Measurements from ENCODE around the gene FSTL4.

Gene FSTL4

DNA sequence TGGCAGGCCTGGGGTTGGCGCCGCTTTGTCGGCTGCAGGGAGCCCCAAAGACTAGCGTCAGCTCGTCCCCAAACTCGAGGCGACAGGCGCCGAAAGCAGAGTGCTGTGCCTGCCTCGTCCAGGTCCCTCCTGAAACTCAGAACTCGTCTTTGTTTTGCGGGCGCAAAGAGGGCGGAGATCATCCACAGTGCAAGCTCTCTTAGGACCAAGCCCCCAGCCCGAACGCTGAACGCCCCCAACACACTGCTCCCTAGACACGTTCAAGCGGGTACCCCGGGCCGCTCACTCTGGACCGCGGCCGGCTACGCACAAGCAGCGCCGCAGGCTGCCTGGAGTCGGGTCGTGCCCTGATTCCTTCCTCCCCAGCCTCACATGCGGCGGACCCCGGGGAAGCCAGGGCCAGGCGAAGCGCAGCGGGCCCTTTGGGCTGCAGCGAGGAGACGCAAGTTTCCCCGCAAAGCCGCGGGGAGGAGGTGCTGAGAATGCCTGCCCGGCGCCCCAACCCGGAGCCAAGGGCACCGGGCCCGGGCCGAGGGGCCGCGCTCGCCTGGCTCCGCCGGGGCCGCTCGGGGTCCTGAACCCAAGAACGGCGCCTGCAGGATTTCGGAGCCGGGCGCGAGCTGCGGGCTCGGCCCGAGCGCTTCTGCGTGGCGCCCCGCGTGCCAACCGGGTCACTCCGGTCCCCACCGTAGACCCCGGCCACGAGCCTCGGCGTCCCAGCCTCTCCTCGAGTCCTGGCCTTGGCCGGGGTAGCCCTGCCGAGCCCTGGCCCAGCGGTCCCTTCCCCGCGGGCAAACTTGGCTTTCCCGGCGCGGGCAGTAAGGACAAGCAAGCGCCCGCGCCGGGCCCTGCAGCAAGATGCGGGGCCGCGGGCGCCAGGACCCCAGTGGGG, 738 bp downstream of the FSTL4 start:
- H3K27ac ChIP-seq (ENCODE audit: low read length) = no peak overlapping the region
- peaks cover 7% of the 10 kb centered on the region for H3K4me1 ChIP-seq (ENCODE audit: control insufficient read depth, insufficient read depth, low read length)
- peaks cover 29% of the 10 kb centered on the region for H3K27me3 ChIP-seq (ENCODE audit: control insufficient read depth, insufficient read depth, low read length)
- DNase-seq (ENCODE audit: low read depth, low spot score) = no peak
- peak overlapping the region; percentile 36; the same call in 1 of the 2 replicates for H3K4me3 ChIP-seq (ENCODE audit: low read length)
- no peaks in the 10 kb centered on the region for H3K36me3 ChIP-seq (ENCODE audit: control insufficient read depth, insufficient read depth, low read length)
- WGBS (ENCODE audit: insufficient coverage, insufficient read length) = no CpG with 5 or more reads among the region's 91 CpGs
- H3K9me3 ChIP-seq (ENCODE audit: control insufficient read depth, insufficient read depth, low read length) = no peaks in the 10 kb centered on the region

DNA sequence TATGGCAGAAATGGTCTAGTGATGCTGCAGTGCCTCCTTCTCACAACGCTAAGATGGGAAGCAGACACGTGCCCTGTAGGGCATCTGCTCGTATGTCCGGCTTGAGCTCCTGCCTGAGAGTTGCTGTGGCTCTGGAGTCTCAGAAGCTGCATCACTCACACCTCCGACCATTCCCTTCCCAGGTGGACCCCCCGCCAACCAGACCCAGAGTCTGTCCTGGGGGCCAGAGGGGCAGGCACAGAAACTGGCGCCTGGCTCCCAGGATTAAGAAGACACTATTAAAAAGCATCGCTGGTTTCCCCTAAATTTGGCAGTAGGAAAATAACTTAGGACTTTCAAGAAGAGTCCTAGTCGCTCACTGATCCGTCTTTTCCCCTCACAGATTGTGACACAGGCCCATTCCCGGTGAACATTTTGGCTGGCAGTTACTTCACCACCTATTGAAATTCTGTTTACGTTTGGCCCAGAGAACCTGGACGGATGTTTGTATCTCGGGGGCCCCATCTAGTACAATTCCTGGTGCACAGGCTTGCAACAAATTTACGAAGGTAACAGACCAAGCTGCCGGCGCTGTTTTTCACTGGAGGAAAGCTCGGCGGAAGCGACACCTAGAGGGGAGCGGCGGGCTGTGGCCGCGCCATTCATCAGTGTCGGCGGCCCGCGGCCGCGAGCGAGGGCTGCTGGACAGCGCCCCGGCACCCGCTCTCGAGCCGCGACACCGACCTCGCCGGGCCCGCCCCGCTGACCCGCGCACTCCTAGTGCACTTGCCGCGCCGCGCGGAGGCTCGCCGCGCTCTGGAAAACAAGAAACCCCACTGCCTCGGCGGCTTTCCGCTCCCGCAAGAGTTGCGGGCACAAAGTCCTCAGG, 1.6 kb downstream of the FSTL4 start:
- Histone ChIP-seq H3K4me3 (ENCODE audit: low read length) (peak overlapping the region; percentile 36; the same call in 1 of the 2 replicates), H3K4me1 (ENCODE audit: control insufficient read depth, insufficient read depth, low read length) (peaks cover 7% of the 10 kb centered on the region), H3K36me3 (ENCODE audit: control insufficient read depth, insufficient read depth, low read length) (no peaks in the 10 kb centered on the region), H3K27me3 (ENCODE audit: control insufficient read depth, insufficient read depth, low read length) (peaks cover 29% of the 10 kb centered on the region), H3K9me3 (ENCODE audit: control insufficient read depth, insufficient read depth, low read length) (no peaks in the 10 kb centered on the region), H3K27ac (ENCODE audit: low read length) (no peak overlapping the region)
- no CpG with 5 or more reads among the region's 57 CpGs for WGBS (ENCODE audit: insufficient coverage, insufficient read length)
- DNase-seq (ENCODE audit: low read depth, low spot score) = no peak

DNA sequence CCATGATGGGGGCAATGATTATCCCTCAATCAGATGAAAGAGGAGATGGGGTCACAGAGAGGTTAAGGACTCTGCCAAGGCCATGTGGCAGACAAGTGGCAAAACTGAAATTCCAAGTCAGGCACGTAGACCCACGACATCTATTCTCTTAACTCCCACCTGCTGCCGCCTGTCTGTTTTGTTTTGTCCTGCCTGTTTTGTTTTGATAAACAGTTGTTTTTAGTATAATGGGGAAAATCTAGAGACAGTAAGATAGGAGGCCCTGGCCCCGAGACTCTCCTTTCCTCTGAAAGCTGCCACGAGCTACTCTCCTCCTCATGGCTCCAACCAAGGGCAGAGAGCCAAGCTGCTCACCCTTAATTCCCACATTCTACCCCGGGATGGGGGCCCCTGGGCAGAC, 4.9 kb downstream of the FSTL4 start:
- Histone ChIP-seq H3K27ac (ENCODE audit: low read length) (no peak overlapping the region), H3K27me3 (ENCODE audit: control insufficient read depth, insufficient read depth, low read length) (peaks cover 15% of the 10 kb centered on the region; the same call in 1 of the 2 replicates), H3K36me3 (ENCODE audit: control insufficient read depth, insufficient read depth, low read length) (no peaks in the 10 kb centered on the region), H3K4me3 (ENCODE audit: low read length) (no peak overlapping the region), H3K9me3 (ENCODE audit: control insufficient read depth, insufficient read depth, low read length) (no peaks in the 10 kb centered on the region), H3K4me1 (ENCODE audit: control insufficient read depth, insufficient read depth, low read length) (peaks cover 5% of the 10 kb centered on the region)
- no CpG with 5 or more reads among the region's 6 CpGs for WGBS (ENCODE audit: insufficient coverage, insufficient read length)
- no peak for DNase-seq (ENCODE audit: low read depth, low spot score)

DNA sequence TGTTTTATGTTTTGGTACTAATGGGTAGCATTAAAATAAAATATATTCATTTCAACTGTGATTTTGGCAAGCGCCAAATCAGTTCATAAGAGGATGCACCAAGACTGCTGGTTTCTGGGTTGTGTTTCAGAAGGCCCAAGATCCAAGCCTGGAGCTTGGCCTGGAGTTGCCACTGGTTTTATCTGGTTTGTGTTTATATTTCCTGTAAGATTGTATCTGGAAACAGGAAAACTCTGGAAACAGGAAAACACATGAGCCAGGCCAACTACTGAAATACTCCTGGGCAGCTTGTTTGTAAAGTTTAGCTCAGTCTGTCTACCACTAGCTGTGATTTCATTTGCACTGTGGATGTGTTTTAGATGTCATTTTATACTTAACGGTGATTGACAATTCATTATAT, 5.5 kb downstream of the FSTL4 start:
- Histone ChIP-seq H3K4me1 (ENCODE audit: control insufficient read depth, insufficient read depth, low read length) (peaks cover 5% of the 10 kb centered on the region), H3K27me3 (ENCODE audit: control insufficient read depth, insufficient read depth, low read length) (peaks cover 14% of the 10 kb centered on the region; the same call in 1 of the 2 replicates), H3K27ac (ENCODE audit: low read length) (no peak overlapping the region), H3K36me3 (ENCODE audit: control insufficient read depth, insufficient read depth, low read length) (no peaks in the 10 kb centered on the region), H3K9me3 (ENCODE audit: control insufficient read depth, insufficient read depth, low read length) (no peaks in the 10 kb centered on the region), H3K4me3 (ENCODE audit: low read length) (no peak overlapping the region)
- DNase-seq (ENCODE audit: low read depth, low spot score) = no peak
- WGBS (ENCODE audit: insufficient coverage, insufficient read length) = no CpG with 5 or more reads among the region's 2 CpGs

DNA sequence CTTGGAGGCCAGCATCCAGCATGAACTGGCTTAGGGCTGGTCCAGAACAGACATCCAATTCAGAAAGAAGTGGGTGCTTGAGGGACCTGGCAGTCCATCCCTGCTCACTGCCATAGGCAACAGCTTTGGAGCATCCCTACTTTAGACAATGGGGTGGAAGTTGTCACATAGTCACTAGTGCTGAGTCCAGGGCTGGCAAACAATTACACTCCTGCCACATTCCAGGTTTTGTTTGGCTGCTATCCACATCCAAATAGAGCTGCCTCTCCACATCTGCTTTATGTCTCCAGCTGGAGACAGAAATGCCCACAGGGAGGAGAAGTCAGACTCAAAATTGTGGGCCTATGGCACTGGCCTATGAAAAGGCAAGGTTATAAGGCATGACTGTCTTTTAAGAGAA, 7.0 kb downstream of the FSTL4 start:
- Histone ChIP-seq H3K27ac (ENCODE audit: low read length) (no peak overlapping the region), H3K27me3 (ENCODE audit: control insufficient read depth, insufficient read depth, low read length) (peaks cover 3% of the 10 kb centered on the region; the same call in 1 of the 2 replicates), H3K36me3 (ENCODE audit: control insufficient read depth, insufficient read depth, low read length) (no peaks in the 10 kb centered on the region), H3K4me1 (ENCODE audit: control insufficient read depth, insufficient read depth, low read length) (peaks cover under 1% of the 10 kb centered on the region), H3K4me3 (ENCODE audit: low read length) (no peak overlapping the region), H3K9me3 (ENCODE audit: control insufficient read depth, insufficient read depth, low read length) (no peaks in the 10 kb centered on the region)
- no peak for DNase-seq (ENCODE audit: low read depth, low spot score)

DNA sequence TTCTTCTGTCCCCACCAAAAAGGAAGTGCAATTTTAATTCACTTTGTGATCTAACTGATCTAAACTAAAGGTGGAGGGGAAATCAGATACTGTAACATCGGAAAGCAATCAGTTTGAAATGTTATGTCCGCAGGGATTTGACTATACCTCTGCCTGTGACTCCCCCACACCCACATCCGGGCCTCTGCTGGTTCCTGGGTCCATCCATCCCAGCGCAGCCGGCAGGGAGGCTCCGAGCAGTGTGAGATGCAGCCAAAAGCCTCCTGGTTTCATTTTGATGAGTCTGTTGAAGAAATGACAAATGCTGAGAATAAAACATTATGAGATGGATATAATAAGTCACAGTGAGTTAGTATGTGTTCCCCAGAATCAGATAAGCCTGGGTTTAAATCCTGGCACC, 8.6 kb downstream of the FSTL4 start:
- Histone ChIP-seq H3K27ac (ENCODE audit: low read length) (no peak overlapping the region), H3K36me3 (ENCODE audit: control insufficient read depth, insufficient read depth, low read length) (no peaks in the 10 kb centered on the region), H3K9me3 (ENCODE audit: control insufficient read depth, insufficient read depth, low read length) (no peaks in the 10 kb centered on the region), H3K4me3 (ENCODE audit: low read length) (no peak overlapping the region), H3K4me1 (ENCODE audit: control insufficient read depth, insufficient read depth, low read length) (no peaks in the 10 kb centered on the region; the same call in 1 of the 2 replicates), H3K27me3 (ENCODE audit: control insufficient read depth, insufficient read depth, low read length) (no peaks in the 10 kb centered on the region)
- WGBS (ENCODE audit: insufficient coverage, insufficient read length) = no CpG with 5 or more reads among the region's 6 CpGs
- DNase-seq (ENCODE audit: low read depth, low spot score) = no peak

DNA sequence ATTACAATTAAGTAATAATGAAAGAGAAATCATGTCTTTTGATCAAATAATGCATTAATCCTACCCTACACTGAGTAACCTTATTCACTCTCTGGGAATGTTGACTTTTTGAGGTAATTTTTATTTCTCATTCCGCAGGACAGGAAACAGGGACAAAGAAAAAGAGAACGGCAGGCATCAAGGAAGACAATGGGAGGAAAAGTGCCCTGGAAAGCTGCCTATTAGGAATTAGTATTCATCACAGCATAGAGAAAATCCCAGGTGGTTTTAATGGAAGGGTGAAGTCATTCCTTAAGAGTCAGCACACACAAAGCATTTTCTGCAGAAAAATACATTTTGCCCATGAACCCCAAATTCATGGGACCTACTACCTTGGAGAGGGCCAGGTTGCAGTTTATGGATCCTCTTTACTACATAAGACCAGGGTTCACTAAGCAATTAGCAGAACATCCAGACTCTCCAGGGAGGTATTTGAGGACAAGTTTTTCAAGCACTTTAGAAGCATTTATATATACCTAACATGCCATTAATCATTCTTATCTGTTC, 9.4 kb downstream of the FSTL4 start:
- H3K36me3 ChIP-seq (ENCODE audit: control insufficient read depth, insufficient read depth, low read length) = no peaks in the 10 kb centered on the region

DNA sequence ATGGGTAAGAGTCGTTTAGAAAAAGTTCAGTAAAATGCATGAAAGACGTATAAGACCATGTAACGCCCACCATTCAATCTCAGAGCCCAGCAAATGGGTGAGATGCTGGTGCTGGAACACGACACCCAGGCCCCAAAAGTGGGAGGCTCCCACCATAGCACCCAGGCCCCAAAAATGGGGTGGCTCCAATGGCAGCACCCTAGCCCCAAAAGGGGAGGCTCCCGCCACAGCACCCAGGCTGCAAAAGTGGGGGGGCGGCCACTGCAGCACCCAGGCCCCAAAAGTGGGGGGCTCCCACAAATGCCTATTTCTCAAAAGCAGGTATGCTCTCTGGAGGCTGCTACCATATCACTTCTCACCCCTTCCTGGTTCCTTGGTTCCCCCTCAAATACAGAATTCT, 12.7 kb downstream of the FSTL4 start:
- DNase-seq (ENCODE audit: low read depth, low spot score) = no peak
- Histone ChIP-seq H3K9me3 (ENCODE audit: control insufficient read depth, insufficient read depth, low read length) (no peaks in the 10 kb centered on the region), H3K4me3 (ENCODE audit: low read length) (no peak overlapping the region), H3K27me3 (ENCODE audit: control insufficient read depth, insufficient read depth, low read length) (no peaks in the 10 kb centered on the region), H3K27ac (ENCODE audit: low read length) (no peak overlapping the region), H3K4me1 (ENCODE audit: control insufficient read depth, insufficient read depth, low read length) (no peaks in the 10 kb centered on the region; the same call in 1 of the 2 replicates), H3K36me3 (ENCODE audit: control insufficient read depth, insufficient read depth, low read length) (no peaks in the 10 kb centered on the region)
- WGBS (ENCODE audit: insufficient coverage, insufficient read length) = no CpG with 5 or more reads among the region's 6 CpGs

More for the DNA sequence above, 9.4 kb downstream of the FSTL4 start:
- Histone ChIP-seq H3K4me3 (ENCODE audit: low read length) (no peak overlapping the region), H3K9me3 (ENCODE audit: control insufficient read depth, insufficient read depth, low read length) (no peaks in the 10 kb centered on the region), H3K27ac (ENCODE audit: low read length) (no peak overlapping the region), H3K4me1 (ENCODE audit: control insufficient read depth, insufficient read depth, low read length) (no peaks in the 10 kb centered on the region; the same call in 1 of the 2 replicates), H3K27me3 (ENCODE audit: control insufficient read depth, insufficient read depth, low read length) (no peaks in the 10 kb centered on the region)
- no peak for DNase-seq (ENCODE audit: low read depth, low spot score)
- no CpG with 5 or more reads among the region's 2 CpGs for WGBS (ENCODE audit: insufficient coverage, insufficient read length)

DNA sequence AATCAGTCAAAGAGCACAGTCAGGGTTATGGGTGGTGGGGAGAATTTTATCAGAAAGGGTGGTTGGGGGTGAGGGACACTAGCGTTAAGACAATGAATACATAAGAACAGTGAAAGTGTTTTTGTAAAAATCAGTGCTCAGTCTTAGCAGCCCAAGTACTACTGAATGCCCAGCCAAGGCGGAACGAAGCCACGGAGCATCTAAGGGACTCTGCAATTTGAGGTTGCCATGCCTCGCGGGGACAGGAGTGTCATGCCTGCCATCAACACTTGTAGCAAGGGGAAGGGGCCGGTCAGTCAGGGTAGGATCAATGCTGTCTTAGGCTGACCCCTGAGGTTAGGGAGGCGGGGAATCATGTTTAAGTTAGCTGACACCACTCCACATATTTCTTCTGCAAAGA, 13.3 kb downstream of the FSTL4 start:
- Histone ChIP-seq H3K4me1 (ENCODE audit: control insufficient read depth, insufficient read depth, low read length) (no peaks in the 10 kb centered on the region), H3K4me3 (ENCODE audit: low read length) (no peak overlapping the region), H3K36me3 (ENCODE audit: control insufficient read depth, insufficient read depth, low read length) (no peaks in the 10 kb centered on the region), H3K27ac (ENCODE audit: low read length) (no peak overlapping the region), H3K27me3 (ENCODE audit: control insufficient read depth, insufficient read depth, low read length) (no peaks in the 10 kb centered on the region), H3K9me3 (ENCODE audit: control insufficient read depth, insufficient read depth, low read length) (no peaks in the 10 kb centered on the region)
- no CpG with 5 or more reads among the region's 8 CpGs for WGBS (ENCODE audit: insufficient coverage, insufficient read length)
- no peak for DNase-seq (ENCODE audit: low read depth, low spot score)

DNA sequence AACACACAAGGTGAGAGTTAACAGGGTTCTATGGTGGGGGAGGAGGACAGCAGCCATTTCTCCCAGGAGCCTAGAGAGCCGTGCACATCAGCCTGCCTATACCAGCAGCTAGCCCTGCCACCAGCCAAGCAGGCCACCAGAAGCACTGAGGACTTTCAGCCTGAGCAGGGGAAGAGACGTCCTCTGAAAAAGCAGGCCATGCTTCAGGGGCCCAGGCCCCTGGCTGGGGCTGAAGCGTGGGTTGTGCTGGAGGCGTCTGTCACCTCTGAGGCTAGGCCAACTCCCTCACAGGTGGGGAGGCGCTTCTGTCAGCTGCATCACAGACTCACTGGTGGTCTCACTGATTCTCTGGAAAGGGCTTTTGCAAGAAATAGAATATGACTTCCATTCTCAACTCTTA, 16.3 kb downstream of the FSTL4 start:
- H3K36me3 ChIP-seq (ENCODE audit: control insufficient read depth, insufficient read depth, low read length) = no peaks in the 10 kb centered on the region
- H3K27ac ChIP-seq (ENCODE audit: low read length) = no peak overlapping the region
- H3K27me3 ChIP-seq (ENCODE audit: control insufficient read depth, insufficient read depth, low read length) = no peaks in the 10 kb centered on the region
- DNase-seq (ENCODE audit: low read depth, low spot score) = no peak
- WGBS (ENCODE audit: insufficient coverage, insufficient read length) = no CpG with 5 or more reads among the region's 5 CpGs
- no peaks in the 10 kb centered on the region for H3K4me1 ChIP-seq (ENCODE audit: control insufficient read depth, insufficient read depth, low read length)
- H3K4me3 ChIP-seq (ENCODE audit: low read length) = no peak overlapping the region
- H3K9me3 ChIP-seq (ENCODE audit: control insufficient read depth, insufficient read depth, low read length) = no peaks in the 10 kb centered on the region
